Right renal cortex interstitium (tissue), 3 donors: Measurements from ENCODE around the gene LIG1. TPM values are rescaled to one million over a fixed set of nuclear protein-coding genes. Genes with fewer than 3 reads are reported as not detected.
"Not testable (repeated sequence)": the region's sequence is repeated elsewhere in the genome, so short reads cannot be mapped to it uniquely, and the experiment has no call there.

Source experiments
- DNase-seq, 3 donors: peaks; one replicate each; pipeline ENCODE4 v3.0.0-alpha.2; 2013; ENCODE audit warnings: low read depth in 3 of 3, low spot score in 2 of 3
- polyA plus RNA-seq, 3 donors: library from polyadenylated mRNA; unstranded; fragments of 120-200 nt; gene quantifications; one replicate each; pipeline ENCODE4 v1.2.1, GENCODE V29; 2013; ENCODE audit not compliant: insufficient read length in 3 of 3

Gene LIG1
- polyA plus RNA-seq, 3 donors = 55.5 to 62.1 (median 58.0) TPM

GRCh38 chr19:48088991-48089390 lies 81.2 kb downstream of the LIG1 start:
- DNase-seq = not testable (repeated sequence)

- no peak for DNase-seq
Measured at GRCh38 chr19:48085904-48086864, 84.0 kb downstream of the LIG1 start.

GRCh38 chr19:48085076-48085475 lies 85.1 kb downstream of the LIG1 start:
- DNase-seq = no peak

- no peak for DNase-seq
Measured at GRCh38 chr19:48081106-48081505, 89.0 kb downstream of the LIG1 start.

- not testable (repeated sequence) for DNase-seq
Measured at GRCh38 chr19:48070177-48070769, 99.9 kb downstream of the LIG1 start.

- DNase-seq = no peak
Measured at GRCh38 chr19:48069435-48069834, 100.7 kb downstream of the LIG1 start.

Other genes with a start within 250 kb of the LIG1 start
- gene BSPH1, start 178.2 kb downstream of the LIG1 start, polyA plus RNA-seq = not detected
- under 1 TPM in 2 of 3 donors, not detected in 1; 0.31 to 0.76 TPM for gene ELSPBP1, start 175.7 kb downstream of the LIG1 start, polyA plus RNA-seq
- gene CABP5, start 126.3 kb downstream of the LIG1 start, polyA plus RNA-seq = not detected
- 1 to 10 TPM; 5.0 to 6.8 (median 6.4) TPM for gene PLA2G4C, start 59.5 kb downstream of the LIG1 start, polyA plus RNA-seq
- gene ZSWIM9, start 336 bp upstream of the LIG1 start, polyA plus RNA-seq = 10 to 100 TPM in 1 of 3 donors, 1 to 10 TPM in 2; 9.5 to 10.5 (median 9.9) TPM
- gene CARD8, start 85.6 kb upstream of the LIG1 start, polyA plus RNA-seq = 10 to 100 TPM; 50.6 to 61.0 (median 55.2) TPM
- gene ZNF114, start 99.7 kb upstream of the LIG1 start, polyA plus RNA-seq = 1 to 10 TPM; 5.9 to 9.0 (median 6.9) TPM
- gene EMP3, start 155.2 kb upstream of the LIG1 start, polyA plus RNA-seq = 10 to 100 TPM; 72.4 to 81.9 (median 79.0) TPM
- 1 to 10 TPM; 7.7 to 9.4 (median 8.3) TPM for gene TMEM143, start 193.6 kb upstream of the LIG1 start, polyA plus RNA-seq
- gene SYNGR4, start 194.0 kb upstream of the LIG1 start, polyA plus RNA-seq = under 1 TPM; 0.40 to 0.67 (median 0.46) TPM
- 100 to 1,000 TPM; 206 to 257 (median 218) TPM for gene KDELR1, start 221.2 kb upstream of the LIG1 start, polyA plus RNA-seq
- gene GRIN2D, start 223.3 kb upstream of the LIG1 start, polyA plus RNA-seq = under 1 TPM; 0.35 to 0.46 (median 0.38) TPM